GM12878 (cell line): ENCODE data around the gene SYTL4. TPM values are rescaled to one million over a fixed set of nuclear protein-coding genes. Genes with fewer than 3 reads are reported as not detected.
"Not testable (repeated sequence)": the region's sequence is repeated elsewhere in the genome, so short reads cannot be mapped to it uniquely, and the experiment has no call there.

Source experiments
- ATAC-seq: fragments of 200-7000 bp; cut with Tn5 transposase; 3 replicates; pipeline ENCODE4 v1.9.1; 2020; ENCODE audit warnings: mild to moderate bottlenecking, moderate library complexity
- BruUV-seq: library from RNA; stranded (reverse); fragments of 400-500 nt; replicated peaks from 2 replicates; lab custom pipeline; 2021; lab: Mats Ljungman, UMichigan
- CTCF ChIA-PET: fragments of 300-600 bp; sonication (Branson Sonifier 250); formaldehyde crosslinking; extraction: SDS; loops from one replicate; lab custom pipeline; 2021; ENCODE audit warnings: inconsistent platforms; lab: Yijun Ruan, JAX
- POLR2A ChIA-PET: fragments of 350-600 bp; formaldehyde crosslinking; extraction: SDS; loops from one replicate; lab custom pipeline; 2021; ENCODE audit warnings: inconsistent platforms; lab: Charles Lee
- RAD21 ChIA-PET: fragments of 300-600 bp; sonication (Branson Sonifier 250); formaldehyde crosslinking; loops from one replicate; lab custom pipeline; 2023; ENCODE audit warnings: antibody characterized with exemption; ENCODE audit not compliant: unreplicated experiment; lab: Charles Lee
- SMC1A ChIA-PET: fragments of 300-600 bp; sonication (Branson Sonifier 250); formaldehyde crosslinking; loops from one replicate; lab custom pipeline; 2023; ENCODE audit not compliant: unreplicated experiment, uncharacterized antibody; lab: Charles Lee
- DNase-seq: peaks from one replicate; pipeline ENCODE4 v3.0.0-alpha.2; 2011; ENCODE audit warnings: low read depth, low spot score
- FAIRE-seq: peaks from 3 replicates; lab custom pipeline; 2011; peaks lifted over from hg19 to GRCh38; lab: Jason Lieb, UNC
- H2AFZ ChIP-seq: 2 replicates; pipeline ENCODE4 v1.6.0; 2011; ENCODE audit warnings: low read depth, low read length, control low read depth; ENCODE audit not compliant: control insufficient read depth
- H3K27ac ChIP-seq: 2 replicates; pipeline ENCODE4 v1.5.1; 2011; ENCODE audit warnings: control low read depth; ENCODE audit not compliant: control insufficient read depth, insufficient read depth
- H3K27me3 ChIP-seq, 2 experiments: replicated peaks in 1 of 2; 2 replicates each; pipeline versions ENCODE4 v1.6.0 to v1.6.1; 2011; ENCODE audit warnings: low read length in 1 of 2; ENCODE audit not compliant: control insufficient read depth in 2 of 2, insufficient read depth in 2 of 2
- H3K36me3 ChIP-seq, 2 experiments: 2 replicates each; pipeline ENCODE4 v1.5.1; 2011; ENCODE audit warnings: low read length in 1 of 2; ENCODE audit not compliant: control insufficient read depth in 2 of 2, insufficient read depth in 2 of 2
- H3K4me1 ChIP-seq: 2 replicates; pipeline ENCODE4 v1.6.1; 2011; ENCODE audit warnings: mild to moderate bottlenecking, low read length, moderate library complexity, mixed read lengths; ENCODE audit not compliant: control insufficient read depth, insufficient read depth
- H3K4me2 ChIP-seq: 2 replicates; pipeline ENCODE4 v1.6.0; 2011; ENCODE audit warnings: control low read depth; ENCODE audit not compliant: control insufficient read depth, insufficient read depth
- H3K4me3 ChIP-seq: fragments of 200-600 bp; sonication (generic); 2 replicates; pipeline ENCODE4 v1.5.1; 2016
- H3K79me2 ChIP-seq: 2 replicates; pipeline ENCODE4 v1.6.0; 2011; ENCODE audit warnings: low read length; ENCODE audit not compliant: control insufficient read depth, insufficient read depth
- H3K9ac ChIP-seq: 2 replicates; pipeline ENCODE4 v1.8.0; 2011; ENCODE audit warnings: low read length, control low read depth, mixed read lengths; ENCODE audit not compliant: control insufficient read depth, insufficient read depth
- H3K9me3 ChIP-seq: replicated peaks from 3 replicates; pipeline ENCODE4 v1.5.1; 2011; ENCODE audit warnings: mild to moderate bottlenecking, low read length; ENCODE audit not compliant: control insufficient read depth, insufficient read depth
- H4K20me1 ChIP-seq: 2 replicates; pipeline ENCODE4 v1.6.0; 2011; ENCODE audit not compliant: control insufficient read depth, insufficient read depth
- PAX5 ChIP-seq: IDR thresholded peaks from 2 replicates; pipeline ENCODE4 v1.6.1; 2011; ENCODE audit warnings: low read depth, low read length, borderline replicate concordance
- SIN3A ChIP-seq: IDR thresholded peaks from 2 replicates; pipeline ENCODE4 v1.6.1; 2012; ENCODE audit warnings: low read depth, low read length, improper control_type of control experiment
- WGBS: methylation state at CpG from one replicate; pipeline ENCODE4 v1.1.6; 2016; ENCODE audit warnings: low lambda C conversion rate; ENCODE audit not compliant: insufficient replicate concordance, insufficient coverage; ENCODE audit errors: missing lambda C conversion rate; 5-methylcytosine and 5-hydroxymethylcytosine counted together
- in situ Hi-C: fragments of 300-500 bp; cut with MboI; formaldehyde crosslinking; loops from 9 replicates; pipeline ENCODE4 v1.14.3; 2018; ENCODE audit warnings: mixed read lengths
- intact Hi-C: fragments of 100-400 bp; cut with micrococcal nuclease; formaldehyde crosslinking; loops from one replicate; pipeline ENCODE4 v1.14.2; 2022; ENCODE audit not compliant: unreplicated experiment
- polyA plus RNA-seq, 11 experiments: library from polyadenylated mRNA; depleted of rRNA in 4 of 11; unstranded in 6 of 11; stranded (reverse) in 5 of 11; fragments of >200 nt; fragmentation: Nextera tagmentation in 4 of 11; fragmentation: Illumina TruSeq in 1 of 11; extraction: Ambion mirVana in 4 of 11; extraction: Trizol in 1 of 11; gene quantifications; 1 replicate in 1 of 11; 2 replicates in 10 of 11; pipeline versions ENCODE4 v1.2.1 to v1.2.3, GENCODE V29; 2011 to 2016; ENCODE audit warnings: inconsistent platforms in 2 of 11, missing spikeins in 2 of 11, low read depth in 1 of 11
- total RNA-seq, 4 experiments: library from RNA; depleted of rRNA in 3 of 4; stranded (reverse); fragments of >200 nt in 3 of 4; fragmentation: Illumina TruSeq in 1 of 4; extraction: Trizol in 1 of 4; gene quantifications; 2 replicates each; pipeline versions ENCODE4 v1.2.1 to v1.2.3, GENCODE V29; 2013 to 2021

The SYTL4 gene
- total and polyA plus RNA-seq, 10 of the 15 experiments (the other 5 are each of a cell fraction or from before 2014, with no cell fraction given), result 0.07 to 0.74 (median 0.19) TPM; not detected in 2

GRCh38 chrX:100743009-100743607 is 11.2 kb upstream of the SYTL4 start:
- intact Hi-C loops, result no loop called here
- H4K20me1 ChIP-seq, result no peaks in the 10 kb centered on the region
- in situ Hi-C loops, result no loop called here
- no peak for FAIRE-seq
- WGBS, result 14% methylated on average over 2 of the region's 2 CpGs
- ChIA-PET POLR2A (no interaction called here), CTCF (no interaction called here)
- no peaks in the 10 kb centered on the region for H3K79me2 ChIP-seq
- no peak overlapping the region for H2AFZ ChIP-seq
- H3K4me2 ChIP-seq, result no peak overlapping the region
- DNase-seq, result no peak
- H3K9ac ChIP-seq, result no peak overlapping the region
- TF ChIP-seq SIN3A (no peak), PAX5 (no peak)
- TF ChIP-seq, all 136 proteins: peak for 0
- no peak for ATAC-seq
- RAD21 ChIA-PET, result no interaction called here
- SMC1A ChIA-PET, result interaction anchor here (0.9 kb wide), 1 partner anchor 25 kb away, joined by 3 read pairs; no protein-coding TSS in a partner anchor
- Histone ChIP-seq H3K4me3 (no peak overlapping the region), H3K27me3 (no peaks in the 10 kb centered on the region), H3K27ac (no peak overlapping the region), H3K9me3 (no peaks in the 10 kb centered on the region), H3K36me3 (no peaks in the 10 kb centered on the region), H3K4me1 (no peaks in the 10 kb centered on the region)
- BruUV-seq, result no TSS peak

- FAIRE-seq, H3K36me3 ChIP-seq, BruUV-seq, H3K79me2 ChIP-seq, H3K9me3 ChIP-seq, H3K27me3 ChIP-seq, POLR2A ChIA-PET, H3K9ac ChIP-seq, ATAC-seq, H3K27ac ChIP-seq, DNase-seq, intact Hi-C loops, H3K4me2 ChIP-seq, RAD21 ChIA-PET, H4K20me1 ChIP-seq, H2AFZ ChIP-seq, in situ Hi-C loops, H3K4me3 ChIP-seq, SMC1A ChIA-PET, CTCF ChIA-PET, H3K4me1 ChIP-seq: not testable (repeated sequence)
- WGBS, result no CpG with 5 or more reads among the region's 30 CpGs
These were observed 7.9 kb downstream of the SYTL4 start for GRCh38 chrX:100724006-100724405.
